Measurements from ENCODE around the gene PPP1R13B.

Gene PPP1R13B

DNA sequence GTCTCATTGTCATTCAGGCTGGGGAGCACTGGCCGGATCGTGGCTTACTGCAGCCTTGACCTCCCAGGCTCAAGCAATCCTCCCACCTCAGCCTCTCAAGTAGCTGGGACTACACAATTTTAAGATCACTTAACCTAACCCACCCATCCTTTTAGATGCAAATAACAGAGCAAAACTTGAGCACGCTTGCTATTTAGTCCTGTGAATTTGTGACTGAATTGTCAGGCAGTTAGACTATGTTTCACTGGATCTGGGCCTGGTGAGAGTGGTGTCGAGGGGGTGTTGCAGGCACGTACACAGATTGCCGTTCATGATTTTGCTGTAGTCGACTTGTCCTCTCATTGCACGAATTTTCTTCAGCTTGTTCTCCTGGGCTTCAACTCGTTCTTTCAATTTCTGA is 93.6 kb downstream of the PPP1R13B start:
- Histone ChIP-seq H3K36me3 (ENCODE audit: control insufficient read depth, insufficient read depth, low read length) (no peaks in the 10 kb centered on the region), H3K4me1 (ENCODE audit: control insufficient read depth, insufficient read depth, low read length, poor library complexity, severe bottlenecking) (no peaks in the 10 kb centered on the region), H3K27ac (ENCODE audit: low read depth, low read length, severe bottlenecking) (no peak overlapping the region), H3K4me3 (ENCODE audit: extremely low read depth, insufficient read depth, low read length, poor library complexity, severe bottlenecking) (no peak overlapping the region), H3K9me3 (ENCODE audit: control insufficient read depth, low read length) (no peaks in the 10 kb centered on the region)
- WGBS, 2 experiments (ENCODE audit: insufficient coverage in 2 of 2), result 82 to 84% methylated on average over 8 to 9 of the region's 9 CpGs

DNA sequence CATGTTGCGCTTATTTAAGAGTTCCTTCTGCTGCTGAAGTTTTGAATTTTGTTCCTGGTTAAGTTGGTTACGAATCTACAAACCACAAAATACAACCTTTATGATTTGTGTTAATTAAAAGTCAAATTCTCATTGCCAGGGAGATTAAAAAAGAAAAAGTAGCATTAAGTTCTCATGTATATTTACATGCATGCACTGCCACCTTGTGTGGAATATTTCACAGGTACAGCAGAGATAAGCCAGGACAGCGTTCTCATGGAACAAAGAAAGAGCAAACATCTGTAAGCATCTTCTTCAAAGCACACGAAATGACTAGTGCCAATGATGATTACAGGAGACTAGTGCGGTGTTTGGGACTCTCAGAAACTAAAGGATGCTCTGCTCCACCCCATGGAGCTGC is 97.5 kb downstream of the PPP1R13B start:
- 94 to 95% methylated on average over 2 to 3 of the region's 5 CpGs for WGBS, 2 experiments (ENCODE audit: insufficient coverage in 2 of 2)

GRCh38 chr14:103749452-103749851 is 97.9 kb downstream of the PPP1R13B start:
- 94 to 95% methylated on average over 2 to 3 of the region's 5 CpGs for WGBS, 2 experiments (ENCODE audit: insufficient coverage in 2 of 2)
- Histone ChIP-seq H3K27ac (ENCODE audit: low read depth, low read length, severe bottlenecking) (no peak overlapping the region), H3K36me3 (ENCODE audit: control insufficient read depth, insufficient read depth, low read length) (no peaks in the 10 kb centered on the region), H3K9me3 (ENCODE audit: control insufficient read depth, low read length) (no peaks in the 10 kb centered on the region), H3K4me3 (ENCODE audit: extremely low read depth, insufficient read depth, low read length, poor library complexity, severe bottlenecking) (no peak overlapping the region), H3K4me1 (ENCODE audit: control insufficient read depth, insufficient read depth, low read length, poor library complexity, severe bottlenecking) (no peaks in the 10 kb centered on the region)

More for the DNA sequence above, 97.5 kb downstream of the PPP1R13B start:
- Histone ChIP-seq H3K4me3 (ENCODE audit: extremely low read depth, insufficient read depth, low read length, poor library complexity, severe bottlenecking) (no peak overlapping the region), H3K27ac (ENCODE audit: low read depth, low read length, severe bottlenecking) (no peak overlapping the region), H3K36me3 (ENCODE audit: control insufficient read depth, insufficient read depth, low read length) (no peaks in the 10 kb centered on the region), H3K4me1 (ENCODE audit: control insufficient read depth, insufficient read depth, low read length, poor library complexity, severe bottlenecking) (no peaks in the 10 kb centered on the region), H3K9me3 (ENCODE audit: control insufficient read depth, low read length) (no peaks in the 10 kb centered on the region)

DNA sequence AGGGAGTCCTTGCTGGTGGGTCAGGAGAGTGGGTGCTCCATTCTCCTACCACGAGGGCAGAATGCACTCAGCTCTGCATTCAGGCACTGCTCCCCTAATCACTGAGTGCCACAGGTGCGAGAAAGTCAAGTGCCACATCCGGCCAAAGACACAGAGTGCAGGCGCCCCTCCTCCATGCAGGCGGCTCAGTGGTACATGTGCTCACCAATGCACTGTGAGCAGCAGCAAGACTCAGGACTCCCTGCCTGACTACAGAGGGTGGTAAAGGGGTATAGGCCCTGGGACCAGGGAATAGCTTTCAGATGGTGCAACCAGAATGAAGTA is 98.9 kb downstream of the PPP1R13B start:
- no peaks in the 10 kb centered on the region for H3K4me1 ChIP-seq (ENCODE audit: control insufficient read depth, insufficient read depth, low read length, poor library complexity, severe bottlenecking)
- H3K9me3 ChIP-seq (ENCODE audit: control insufficient read depth, low read length), result no peaks in the 10 kb centered on the region
- H3K4me3 ChIP-seq (ENCODE audit: extremely low read depth, insufficient read depth, low read length, poor library complexity, severe bottlenecking), result no peak overlapping the region
- H3K27ac ChIP-seq (ENCODE audit: low read depth, low read length, severe bottlenecking), result no peak overlapping the region
- H3K36me3 ChIP-seq (ENCODE audit: control insufficient read depth, insufficient read depth, low read length), result no peaks in the 10 kb centered on the region
- 91 to 100% methylated on average over 4 to 5 of the region's 5 CpGs for WGBS, 2 experiments (ENCODE audit: insufficient coverage in 2 of 2)

DNA sequence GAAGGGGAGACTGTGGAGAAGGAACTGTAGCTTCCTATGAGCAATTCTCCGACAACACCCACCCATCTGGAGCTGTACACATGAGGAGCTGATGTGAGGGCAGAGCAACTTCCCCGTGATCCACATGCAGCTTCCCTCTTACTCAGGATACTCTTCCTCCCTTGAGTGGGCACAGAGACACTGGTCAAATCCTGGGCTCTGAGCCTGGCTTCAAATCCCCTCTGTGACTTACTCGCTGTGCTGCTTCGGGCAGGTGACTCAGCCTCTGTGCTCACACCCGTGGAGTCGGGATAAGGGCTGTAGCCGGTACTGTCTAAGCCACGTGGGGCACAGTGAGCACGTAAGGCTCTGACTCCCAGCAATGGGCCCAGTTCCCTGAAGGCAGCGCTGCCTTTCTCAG is 100.7 kb downstream of the PPP1R13B start:
- H3K4me1 ChIP-seq (ENCODE audit: control insufficient read depth, insufficient read depth, low read length, poor library complexity, severe bottlenecking), result peaks cover 2% of the 10 kb centered on the region
- no peaks in the 10 kb centered on the region for H3K9me3 ChIP-seq (ENCODE audit: control insufficient read depth, low read length)
- H3K4me3 ChIP-seq (ENCODE audit: extremely low read depth, insufficient read depth, low read length, poor library complexity, severe bottlenecking), result no peak overlapping the region
- no peaks in the 10 kb centered on the region for H3K36me3 ChIP-seq (ENCODE audit: control insufficient read depth, insufficient read depth, low read length)
- WGBS, 2 experiments (ENCODE audit: insufficient coverage in 2 of 2), result 87 to 93% methylated on average over 5 to 10 of the region's 10 CpGs
- H3K27ac ChIP-seq (ENCODE audit: low read depth, low read length, severe bottlenecking), result no peak overlapping the region

- Histone ChIP-seq H3K36me3 (ENCODE audit: control insufficient read depth, insufficient read depth, low read length) (no peaks in the 10 kb centered on the region), H3K9me3 (ENCODE audit: control insufficient read depth, low read length) (no peaks in the 10 kb centered on the region), H3K4me3 (ENCODE audit: extremely low read depth, insufficient read depth, low read length, poor library complexity, severe bottlenecking) (no peak overlapping the region), H3K27ac (ENCODE audit: low read depth, low read length, severe bottlenecking) (no peak overlapping the region), H3K4me1 (ENCODE audit: control insufficient read depth, insufficient read depth, low read length, poor library complexity, severe bottlenecking) (peaks cover 10% of the 10 kb centered on the region)
- 96 to 97% methylated on average over 4 to 5 of the region's 5 CpGs for WGBS, 2 experiments (ENCODE audit: insufficient coverage in 2 of 2)
These were observed 102.0 kb downstream of the PPP1R13B start for GRCh38 chr14:103745424-103745823.

GRCh38 chr14:103744621-103745395 is 102.6 kb downstream of the PPP1R13B start:
- H3K36me3 ChIP-seq (ENCODE audit: control insufficient read depth, insufficient read depth, low read length), result no peaks in the 10 kb centered on the region
- no peaks in the 10 kb centered on the region for H3K9me3 ChIP-seq (ENCODE audit: control insufficient read depth, low read length)
- H3K4me3 ChIP-seq (ENCODE audit: extremely low read depth, insufficient read depth, low read length, poor library complexity, severe bottlenecking), result no peak overlapping the region
- H3K4me1 ChIP-seq (ENCODE audit: control insufficient read depth, insufficient read depth, low read length, poor library complexity, severe bottlenecking), result peaks cover 10% of the 10 kb centered on the region
- 90 to 93% methylated on average over 11 to 14 of the region's 15 CpGs for WGBS, 2 experiments (ENCODE audit: insufficient coverage in 2 of 2)
- no peak overlapping the region for H3K27ac ChIP-seq (ENCODE audit: low read depth, low read length, severe bottlenecking)

GRCh38 chr14:103743691-103744090 is 103.7 kb downstream of the PPP1R13B start:
- Histone ChIP-seq H3K36me3 (ENCODE audit: control insufficient read depth, insufficient read depth, low read length) (peaks cover 1% of the 10 kb centered on the region), H3K9me3 (ENCODE audit: control insufficient read depth, low read length) (no peaks in the 10 kb centered on the region), H3K4me3 (ENCODE audit: extremely low read depth, insufficient read depth, low read length, poor library complexity, severe bottlenecking) (no peak overlapping the region), H3K27ac (ENCODE audit: low read depth, low read length, severe bottlenecking) (no peak overlapping the region), H3K4me1 (ENCODE audit: control insufficient read depth, insufficient read depth, low read length, poor library complexity, severe bottlenecking) (peaks cover 10% of the 10 kb centered on the region)
- 93% methylated on average over 11 to 15 of the region's 15 CpGs for WGBS, 2 experiments (ENCODE audit: insufficient coverage in 2 of 2)

DNA sequence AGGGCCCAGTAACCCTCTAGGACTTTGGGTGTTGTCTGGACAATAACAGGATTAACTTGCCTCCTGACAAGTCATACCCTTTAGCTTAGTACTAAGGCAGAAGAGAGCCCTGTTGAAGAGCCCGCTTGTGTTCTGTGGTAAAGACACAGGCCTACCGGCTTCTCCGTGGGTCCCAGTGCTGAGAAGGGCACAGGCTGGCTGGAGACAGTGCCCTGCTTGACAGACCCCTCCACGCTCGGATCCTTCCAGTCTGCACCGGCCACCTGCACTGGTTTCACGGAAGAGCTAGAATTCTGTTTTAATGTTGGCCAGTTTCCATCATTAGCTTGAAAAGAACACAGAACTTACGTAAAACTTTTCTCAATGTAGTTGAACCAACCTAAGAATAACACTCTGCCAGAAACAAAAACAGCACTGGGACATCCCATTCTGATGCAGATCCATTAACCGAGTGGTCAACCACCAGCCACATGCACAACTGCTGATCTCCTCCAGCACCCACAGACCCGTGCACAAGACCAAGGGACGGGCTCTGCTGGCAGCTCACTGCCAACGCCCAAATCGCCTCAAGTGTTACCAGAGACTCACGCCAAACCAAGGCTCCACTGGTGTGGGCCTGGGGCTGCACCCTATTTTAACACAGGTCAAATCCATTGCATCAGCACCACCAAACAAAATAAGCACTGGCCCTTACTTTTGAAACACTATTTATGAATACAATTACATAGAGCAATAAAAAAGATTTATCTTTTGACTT is 104.7 kb downstream of the PPP1R13B start:
- WGBS, 2 experiments (ENCODE audit: insufficient coverage in 2 of 2), result 92 to 93% methylated on average over 13 of the region's 14 CpGs
- H3K4me1 ChIP-seq (ENCODE audit: control insufficient read depth, insufficient read depth, low read length, poor library complexity, severe bottlenecking), result peaks cover 10% of the 10 kb centered on the region
- H3K36me3 ChIP-seq (ENCODE audit: control insufficient read depth, insufficient read depth, low read length), result peaks cover 4% of the 10 kb centered on the region
- no peak overlapping the region for H3K4me3 ChIP-seq (ENCODE audit: extremely low read depth, insufficient read depth, low read length, poor library complexity, severe bottlenecking)
- no peak overlapping the region for H3K27ac ChIP-seq (ENCODE audit: low read depth, low read length, severe bottlenecking)
- H3K9me3 ChIP-seq (ENCODE audit: control insufficient read depth, low read length), result no peaks in the 10 kb centered on the region

GRCh38 chr14:103741876-103742275 is 105.5 kb downstream of the PPP1R13B start:
- no peak overlapping the region for H3K27ac ChIP-seq (ENCODE audit: low read depth, low read length, severe bottlenecking)
- no peak overlapping the region for H3K4me3 ChIP-seq (ENCODE audit: extremely low read depth, insufficient read depth, low read length, poor library complexity, severe bottlenecking)
- no peaks in the 10 kb centered on the region for H3K9me3 ChIP-seq (ENCODE audit: control insufficient read depth, low read length)
- 97 to 98% methylated on average over 6 to 7 of the region's 9 CpGs for WGBS, 2 experiments (ENCODE audit: insufficient coverage in 2 of 2)
- H3K36me3 ChIP-seq (ENCODE audit: control insufficient read depth, insufficient read depth, low read length), result peaks cover 4% of the 10 kb centered on the region
- H3K4me1 ChIP-seq (ENCODE audit: control insufficient read depth, insufficient read depth, low read length, poor library complexity, severe bottlenecking), result peaks cover 10% of the 10 kb centered on the region

Measured in mesodermal cell (in vitro differentiated cells).